HuH-7 (cell line): ENCODE results near the gene PTGES3.
A peak's percentile ranks its signal among the peaks of the same experiment; 100 is the strongest.
"Not testable (repeated sequence)": the region's sequence is repeated elsewhere in the genome, so short reads cannot be mapped to it uniquely, and the experiment has no call there.

Experiments used
- DNase-seq: peaks from one replicate; pipeline ENCODE4 v3.0.0; 2011; ENCODE audit warnings: low spot score

Gene PTGES3

GRCh38 chr12:56653781-56654180 lies 34.3 kb downstream of the PTGES3 start:
- not testable (repeated sequence) for DNase-seq

GRCh38 chr12:56648023-56648422 lies 40.1 kb downstream of the PTGES3 start:
- not testable (repeated sequence) for DNase-seq

GRCh38 chr12:56645717-56646446 lies 42.2 kb downstream of the PTGES3 start, which contains the start of gene ATP5F1B:
Gene ATP5F1B (minus strand): TSS chr12:56645984. CDS start chr12:56645963, 21 bp downstream.
- DNase-seq, result peak; percentile 99

GRCh38 chr12:56645201-56645716 lies 42.8 kb downstream of the PTGES3 start:
- DNase-seq, result no peak

GRCh38 chr12:56644654-56645053 lies 43.4 kb downstream of the PTGES3 start:
- DNase-seq, result no peak

GRCh38 chr12:56641219-56641618 lies 46.9 kb downstream of the PTGES3 start:
- no peak for DNase-seq

- DNase-seq, result no peak
These were observed 50.5 kb downstream of the PTGES3 start for GRCh38 chr12:56637621-56638020.

GRCh38 chr12:56636675-56637540 lies 51.2 kb downstream of the PTGES3 start:
- DNase-seq, result peak; percentile 94

- peak; percentile 90 for DNase-seq
These were observed 52.0 kb downstream of the PTGES3 start for GRCh38 chr12:56635806-56636674.

- peak; percentile 88 for DNase-seq
These were observed 53.0 kb downstream of the PTGES3 start for GRCh38 chr12:56634837-56635791.

- peak; percentile 78 for DNase-seq
These were observed 53.7 kb downstream of the PTGES3 start for GRCh38 chr12:56634242-56634836.

- no peak for DNase-seq
These were observed 54.4 kb downstream of the PTGES3 start for GRCh38 chr12:56633468-56634241.

- no peak for DNase-seq
These were observed 55.2 kb downstream of the PTGES3 start for GRCh38 chr12:56632701-56633467.

- peak; percentile 74 for DNase-seq
These were observed 56.0 kb downstream of the PTGES3 start for GRCh38 chr12:56631790-56632700.

GRCh38 chr12:56630180-56630632 lies 57.9 kb downstream of the PTGES3 start, which contains the start of gene BAZ2A:
Gene BAZ2A (minus strand): TSS chr12:56630326. CDS start chr12:56617530, 12,796 bp downstream.
- DNase-seq, result peak; percentile 90

GRCh38 chr12:56629459-56630179 lies 58.5 kb downstream of the PTGES3 start:
- no peak for DNase-seq
